Thymus (tissue), 11 donors: ENCODE results near the gene PLAAT5. TPM values are rescaled to one million over a fixed set of nuclear protein-coding genes. Genes with fewer than 3 reads are reported as not detected.

Experiments
- DNase-seq, 9 donors: peaks; one replicate each; pipeline ENCODE4 v3.0.0-alpha.2; 2013; ENCODE audit warnings: low spot score in 9 of 9, low read depth in 6 of 9, missing footprints in 1 of 9
- H3K27ac ChIP-seq, 2 donors: one replicate each; pipeline ENCODE4 v1.5.1; 2013; ENCODE audit warnings: control low read depth in 1 of 2, low read depth in 1 of 2, low read length in 1 of 2, mild to moderate bottlenecking in 1 of 2, moderate library complexity in 1 of 2
- H3K27me3 ChIP-seq, 2 donors: one replicate each; pipeline ENCODE4 v1.5.1; 2013; ENCODE audit warnings: low read length in 1 of 2; ENCODE audit not compliant: control insufficient read depth in 2 of 2, insufficient read depth in 1 of 2
- H3K36me3 ChIP-seq, 2 donors: one replicate each; pipeline ENCODE4 v1.5.1; 2013; ENCODE audit warnings: low read length in 1 of 2, mild to moderate bottlenecking in 1 of 2, moderate library complexity in 1 of 2; ENCODE audit not compliant: control insufficient read depth in 2 of 2, insufficient read depth in 2 of 2
- H3K4me1 ChIP-seq, 2 donors: one replicate each; pipeline ENCODE4 v1.5.1; 2013; ENCODE audit warnings: low read length in 2 of 2; ENCODE audit not compliant: control insufficient read depth in 2 of 2, insufficient read depth in 2 of 2
- H3K4me3 ChIP-seq, 2 donors: one replicate each; pipeline ENCODE4 v1.5.1; 2013; ENCODE audit warnings: low read length in 2 of 2, control low read depth in 1 of 2, mild to moderate bottlenecking in 1 of 2
- H3K9me3 ChIP-seq, 2 donors: one replicate each; pipeline ENCODE4 v1.5.1; 2013; ENCODE audit warnings: low read length in 1 of 2, mild to moderate bottlenecking in 1 of 2; ENCODE audit not compliant: control insufficient read depth in 2 of 2, insufficient read depth in 1 of 2
- WGBS: extraction: QIAGEN DNeasy Blood & Tissue Kit; methylation state at CpG from one replicate; pipeline ENCODE4 v1.1.7; 2013; 5-methylcytosine and 5-hydroxymethylcytosine counted together
- polyA plus RNA-seq: library from polyadenylated mRNA; stranded (reverse); fragments of 200-250 nt; gene quantifications from one replicate; pipeline ENCODE4 v1.2.3, GENCODE V29; 2013
- total RNA-seq: library from RNA; stranded (reverse); fragments of 120-200 nt; gene quantifications from one replicate; pipeline ENCODE4 v1.2.4, GENCODE V29; 2013
- donor health status: healthy.

Gene PLAAT5
- total and polyA plus RNA-seq, 2 donors, result 0.11 to 0.19 TPM

GRCh38 chr11:63478896-63479295 lies 12.1 kb downstream of the PLAAT5 start:
- no peak overlapping the region for H3K27ac ChIP-seq
- 21% methylated on average over 5 of the region's 5 CpGs for WGBS
- peak in 7 of 9 donors; percentile 23 to 75 (median 51) for DNase-seq

GRCh38 chr11:63476618-63477017 lies 14.3 kb downstream of the PLAAT5 start:
- Histone ChIP-seq H3K4me1 (no peaks in the 10 kb centered on the region), H3K9me3 (no peaks in the 10 kb centered on the region), H3K36me3 (no peaks in the 10 kb centered on the region), H3K27ac (no peak overlapping the region), H3K4me3 (no peak overlapping the region), H3K27me3 (no peaks in the 10 kb centered on the region)
- no peak for DNase-seq

More at GRCh38 chr11:63478896-63479295, 12.1 kb downstream of the PLAAT5 start:
- no peak overlapping the region for H3K4me3 ChIP-seq
- no peaks in the 10 kb centered on the region for H3K27me3 ChIP-seq
- H3K4me1 ChIP-seq, result no peaks in the 10 kb centered on the region
- H3K9me3 ChIP-seq, result no peaks in the 10 kb centered on the region
- H3K36me3 ChIP-seq, result no peaks in the 10 kb centered on the region

- H3K27ac ChIP-seq, result no peak overlapping the region
- 89% methylated on average over 3 of the region's 3 CpGs for WGBS
- H3K9me3 ChIP-seq, result no peaks in the 10 kb centered on the region
These were observed 18.6 kb downstream of the PLAAT5 start for GRCh38 chr11:63472372-63472771.

GRCh38 chr11:63470311-63470710 lies 20.7 kb downstream of the PLAAT5 start:
- Histone ChIP-seq H3K4me3 (no peak overlapping the region), H3K27ac (no peak overlapping the region), H3K9me3 (no peaks in the 10 kb centered on the region), H3K27me3 (no peaks in the 10 kb centered on the region), H3K4me1 (no peaks in the 10 kb centered on the region), H3K36me3 (no peaks in the 10 kb centered on the region)
- no peak for DNase-seq
- 92% methylated on average over 3 of the region's 3 CpGs for WGBS

More at GRCh38 chr11:63472372-63472771, 18.6 kb downstream of the PLAAT5 start:
- Histone ChIP-seq H3K27me3 (no peaks in the 10 kb centered on the region), H3K4me1 (no peaks in the 10 kb centered on the region), H3K36me3 (no peaks in the 10 kb centered on the region), H3K4me3 (no peak overlapping the region)
- DNase-seq, result no peak

GRCh38 chr11:63462137-63462536 lies 28.8 kb downstream of the PLAAT5 start:
- Histone ChIP-seq H3K27me3 (peaks cover 2 to 3% of the 10 kb centered on the region in 2 donors), H3K9me3 (no peaks in the 10 kb centered on the region), H3K4me3 (no peak overlapping the region), H3K27ac (no peak overlapping the region), H3K36me3 (no peaks in the 10 kb centered on the region), H3K4me1 (no peaks in the 10 kb centered on the region)
- no peak for DNase-seq

GRCh38 chr11:63459586-63459985 lies 31.4 kb downstream of the PLAAT5 start:
- no peak for DNase-seq
- H3K27ac ChIP-seq, result no peak overlapping the region
- no peaks in the 10 kb centered on the region for H3K4me1 ChIP-seq
- H3K4me3 ChIP-seq, result no peak overlapping the region
- no peaks in the 10 kb centered on the region for H3K9me3 ChIP-seq
- H3K27me3 ChIP-seq, result peaks cover 2 to 3% of the 10 kb centered on the region in 2 donors
- 76% methylated on average over 6 of the region's 6 CpGs for WGBS
- H3K36me3 ChIP-seq, result no peaks in the 10 kb centered on the region

- WGBS, result 21% methylated on average over 1 of the region's 1 CpG
- Histone ChIP-seq H3K4me3 (no peak overlapping the region), H3K4me1 (no peaks in the 10 kb centered on the region), H3K27me3 (no peaks in the 10 kb centered on the region), H3K27ac (no peak overlapping the region), H3K36me3 (no peaks in the 10 kb centered on the region), H3K9me3 (no peaks in the 10 kb centered on the region)
- DNase-seq, result no peak
These were observed 42.3 kb downstream of the PLAAT5 start for GRCh38 chr11:63448646-63449045.

- no peaks in the 10 kb centered on the region for H3K36me3 ChIP-seq
- DNase-seq, result no peak
- no peak overlapping the region for H3K27ac ChIP-seq
- H3K27me3 ChIP-seq, result no peaks in the 10 kb centered on the region
- H3K4me3 ChIP-seq, result no peak overlapping the region
- no peaks in the 10 kb centered on the region for H3K4me1 ChIP-seq
- no peaks in the 10 kb centered on the region for H3K9me3 ChIP-seq
These were observed 45.2 kb downstream of the PLAAT5 start for GRCh38 chr11:63445720-63446119.

- no peak overlapping the region for H3K4me3 ChIP-seq
- WGBS, result 92% methylated on average over 2 of the region's 2 CpGs
- H3K9me3 ChIP-seq, result no peaks in the 10 kb centered on the region
- no peak overlapping the region for H3K27ac ChIP-seq
- DNase-seq, result no peak
- H3K36me3 ChIP-seq, result no peaks in the 10 kb centered on the region
- no peaks in the 10 kb centered on the region for H3K4me1 ChIP-seq
- H3K27me3 ChIP-seq, result no peaks in the 10 kb centered on the region
These were observed 45.8 kb downstream of the PLAAT5 start for GRCh38 chr11:63445118-63445517.

GRCh38 chr11:63444160-63444559 lies 46.8 kb downstream of the PLAAT5 start:
- 92% methylated on average over 2 of the region's 2 CpGs for WGBS
- Histone ChIP-seq H3K27me3 (no peaks in the 10 kb centered on the region), H3K36me3 (no peaks in the 10 kb centered on the region), H3K27ac (no peak overlapping the region), H3K4me3 (no peak overlapping the region), H3K9me3 (no peaks in the 10 kb centered on the region), H3K4me1 (no peaks in the 10 kb centered on the region)
- DNase-seq, result no peak
